OCI-LY7 (cell line): ENCODE results near the gene PDE11A.

Experiments
- EZH2phosphoT487 ChIP-seq: fragments of 200-600 bp; sonication (generic); IDR thresholded peaks from 2 replicates; pipeline ENCODE4 v1.6.1; 2018; ENCODE audit warnings: low read depth, borderline replicate concordance, mild to moderate bottlenecking, mixed run types, antibody characterized with exemption, low read length, moderate library complexity, mixed read lengths
- TF ChIP-seq, protein P1 (sequence below): fragments of 200-600 bp; sonication (generic); conservative IDR thresholded peaks from 2 replicates; pipeline ENCODE4 v1.5.1; 2014; ENCODE audit warnings: mild to moderate bottlenecking, antibody characterized with exemption, low read length, moderate library complexity, mixed read lengths

DNA sequence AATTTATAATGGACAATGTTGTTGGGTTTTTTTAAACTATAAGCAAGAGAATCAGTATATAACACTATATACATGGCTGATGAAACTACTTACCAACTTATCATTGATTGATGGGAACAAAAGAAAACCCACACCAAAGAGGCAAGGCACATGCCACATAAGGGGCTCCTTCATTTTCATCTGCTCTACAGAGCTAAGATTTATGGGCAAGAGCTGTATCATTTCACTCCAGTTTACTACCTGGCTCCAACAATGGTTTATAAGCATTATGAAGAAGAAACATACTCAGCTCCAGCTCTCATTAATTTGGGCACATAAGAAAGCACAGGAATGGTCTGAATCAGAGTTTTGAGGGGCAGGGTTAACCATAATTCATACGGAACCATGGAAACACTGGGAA, 396.8 kb downstream of the PDE11A start:
- TF ChIP-seq, protein P1, sequence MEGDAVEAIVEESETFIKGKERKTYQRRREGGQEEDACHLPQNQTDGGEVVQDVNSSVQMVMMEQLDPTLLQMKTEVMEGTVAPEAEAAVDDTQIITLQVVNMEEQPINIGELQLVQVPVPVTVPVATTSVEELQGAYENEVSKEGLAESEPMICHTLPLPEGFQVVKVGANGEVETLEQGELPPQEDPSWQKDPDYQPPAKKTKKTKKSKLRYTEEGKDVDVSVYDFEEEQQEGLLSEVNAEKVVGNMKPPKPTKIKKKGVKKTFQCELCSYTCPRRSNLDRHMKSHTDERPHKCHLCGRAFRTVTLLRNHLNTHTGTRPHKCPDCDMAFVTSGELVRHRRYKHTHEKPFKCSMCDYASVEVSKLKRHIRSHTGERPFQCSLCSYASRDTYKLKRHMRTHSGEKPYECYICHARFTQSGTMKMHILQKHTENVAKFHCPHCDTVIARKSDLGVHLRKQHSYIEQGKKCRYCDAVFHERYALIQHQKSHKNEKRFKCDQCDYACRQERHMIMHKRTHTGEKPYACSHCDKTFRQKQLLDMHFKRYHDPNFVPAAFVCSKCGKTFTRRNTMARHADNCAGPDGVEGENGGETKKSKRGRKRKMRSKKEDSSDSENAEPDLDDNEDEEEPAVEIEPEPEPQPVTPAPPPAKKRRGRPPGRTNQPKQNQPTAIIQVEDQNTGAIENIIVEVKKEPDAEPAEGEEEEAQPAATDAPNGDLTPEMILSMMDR = no peak
- no peak for TF ChIP-seq EZH2phosphoT487
